Mucosa of rectum (tissue), 2 donors: ENCODE measurements around the gene CCDC194.

Source experiments
- H3K27ac ChIP-seq, 2 donors: one replicate each; pipeline ENCODE4 v1.7.0; 2013; ENCODE audit warnings: inconsistent platforms in 2 of 2, low read depth in 2 of 2, low read length in 2 of 2
- H3K27me3 ChIP-seq, 2 donors: one replicate each; pipeline ENCODE4 v1.7.0; 2013; ENCODE audit warnings: low read length in 2 of 2; ENCODE audit not compliant: control insufficient read depth in 2 of 2, insufficient read depth in 2 of 2
- H3K36me3 ChIP-seq, 2 donors: one replicate each; pipeline ENCODE4 v1.7.0; 2013; ENCODE audit warnings: low read length in 2 of 2; ENCODE audit not compliant: control insufficient read depth in 2 of 2, insufficient read depth in 2 of 2
- H3K4me1 ChIP-seq, 2 donors: one replicate each; pipeline ENCODE4 v1.7.0; 2013; ENCODE audit warnings: low read length in 2 of 2, mild to moderate bottlenecking in 1 of 2; ENCODE audit not compliant: control insufficient read depth in 2 of 2, insufficient read depth in 2 of 2
- H3K4me3 ChIP-seq, 2 donors: one replicate each; pipeline ENCODE4 v1.7.0; 2013; ENCODE audit warnings: low read length in 2 of 2
- H3K9ac ChIP-seq, 2 donors: one replicate each; pipeline ENCODE4 v1.7.0; 2013; ENCODE audit warnings: low read length in 2 of 2, low read depth in 1 of 2, mild to moderate bottlenecking in 1 of 2
- H3K9me3 ChIP-seq, 2 donors: one replicate each; pipeline ENCODE4 v1.7.0; 2013; ENCODE audit warnings: low read length in 2 of 2; ENCODE audit not compliant: control insufficient read depth in 2 of 2
- donor health status: healthy.
- donor health status: Normal muscosa, but diverticular disease.

The CCDC194 gene

GRCh38 chr19:17391371-17392151, 2.4 kb downstream of the CCDC194 start:
- peak overlapping the region in 1 of 2 donors; percentile 49 for H3K9ac ChIP-seq
- H3K36me3 ChIP-seq: no peaks in the 10 kb centered on the region
- peak overlapping the region; percentile 21 to 78 for H3K4me3 ChIP-seq
- peaks cover 11 to 13% of the 10 kb centered on the region in 2 donors for H3K4me1 ChIP-seq
- peaks cover 7 to 9% of the 10 kb centered on the region in 2 donors for H3K27me3 ChIP-seq
- peak overlapping the region in 1 of 2 donors; percentile 43 for H3K27ac ChIP-seq
- H3K9me3 ChIP-seq: no peaks in the 10 kb centered on the region

DNA sequence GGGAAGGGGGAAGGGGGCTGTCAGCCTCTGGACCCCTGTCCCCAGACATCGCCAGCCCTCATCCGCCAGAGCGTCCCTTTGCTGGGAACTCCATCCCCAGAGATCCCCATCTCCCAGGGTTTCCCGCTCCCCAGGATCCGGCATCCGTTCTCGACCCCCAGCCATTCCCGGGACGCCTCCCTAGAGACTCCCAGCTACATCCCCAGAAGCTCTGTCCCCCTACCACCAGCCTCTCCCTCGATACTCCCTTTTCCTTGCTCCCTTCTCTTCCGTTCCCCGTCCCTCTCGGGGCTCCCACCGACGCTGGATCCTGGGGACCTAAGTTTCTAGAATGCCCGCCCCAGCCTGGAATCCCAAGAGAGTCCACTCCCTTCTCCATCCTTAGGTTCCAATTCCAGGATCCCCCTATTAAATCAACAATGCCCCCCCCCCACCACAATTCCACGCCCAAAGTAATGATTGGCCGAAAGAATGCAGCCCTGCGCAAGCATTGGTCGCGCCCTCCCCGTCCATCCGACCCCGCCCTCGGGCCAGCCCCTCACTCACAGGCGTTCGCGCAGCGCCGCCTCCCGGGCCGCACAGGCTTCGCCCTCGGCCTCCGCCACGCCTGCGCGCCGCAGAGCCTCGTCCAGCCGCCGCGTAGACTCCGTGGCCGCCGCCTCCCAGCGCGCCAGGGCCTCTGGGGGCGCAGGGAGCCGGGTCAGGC, 3.2 kb downstream of the CCDC194 start:
- Histone ChIP-seq H3K27me3 (peaks cover 7 to 9% of the 10 kb centered on the region in 2 donors), H3K27ac (no peak overlapping the region), H3K4me1 (peaks cover 11 to 14% of the 10 kb centered on the region in 2 donors), H3K9ac (peak overlapping the region; percentile 49 to 57), H3K9me3 (no peaks in the 10 kb centered on the region), H3K4me3 (peak overlapping the region; percentile 56 to 78), H3K36me3 (no peaks in the 10 kb centered on the region)

GRCh38 chr19:17389957-17390664, 3.9 kb downstream of the CCDC194 start:
- Histone ChIP-seq H3K9me3 (no peaks in the 10 kb centered on the region), H3K27me3 (peaks cover 7 to 9% of the 10 kb centered on the region in 2 donors), H3K4me3 (peak overlapping the region; percentile 56 to 73), H3K36me3 (no peaks in the 10 kb centered on the region), H3K4me1 (peaks cover 11 to 16% of the 10 kb centered on the region in 2 donors), H3K27ac (no peak overlapping the region), H3K9ac (peak overlapping the region; percentile 49 to 57)

DNA sequence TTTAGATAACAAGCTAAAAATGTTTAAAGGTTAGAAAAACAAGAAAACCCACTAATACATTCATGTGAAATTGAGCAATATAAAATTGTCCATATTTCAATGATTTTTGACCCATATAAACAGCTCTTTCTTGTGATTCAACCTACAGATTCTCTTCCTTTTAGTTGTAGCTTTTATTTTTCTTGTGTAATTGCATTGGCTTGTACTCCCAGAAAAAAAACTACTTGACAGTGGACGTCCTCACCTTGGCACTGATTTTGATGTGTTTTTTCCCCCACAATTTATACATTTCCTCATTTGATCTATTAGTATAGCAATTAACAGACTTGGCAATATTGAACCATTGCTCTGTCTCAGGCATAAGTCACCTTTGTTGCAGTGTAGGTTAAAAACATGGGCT, 4.7 kb downstream of the CCDC194 start:
- H3K9me3 ChIP-seq: no peaks in the 10 kb centered on the region
- no peak overlapping the region for H3K27ac ChIP-seq
- H3K27me3 ChIP-seq: peaks cover 7 to 9% of the 10 kb centered on the region in 2 donors
- H3K9ac ChIP-seq: no peak overlapping the region
- H3K4me3 ChIP-seq: no peak overlapping the region
- no peaks in the 10 kb centered on the region for H3K36me3 ChIP-seq
- H3K4me1 ChIP-seq: peaks cover 11 to 16% of the 10 kb centered on the region in 2 donors

DNA sequence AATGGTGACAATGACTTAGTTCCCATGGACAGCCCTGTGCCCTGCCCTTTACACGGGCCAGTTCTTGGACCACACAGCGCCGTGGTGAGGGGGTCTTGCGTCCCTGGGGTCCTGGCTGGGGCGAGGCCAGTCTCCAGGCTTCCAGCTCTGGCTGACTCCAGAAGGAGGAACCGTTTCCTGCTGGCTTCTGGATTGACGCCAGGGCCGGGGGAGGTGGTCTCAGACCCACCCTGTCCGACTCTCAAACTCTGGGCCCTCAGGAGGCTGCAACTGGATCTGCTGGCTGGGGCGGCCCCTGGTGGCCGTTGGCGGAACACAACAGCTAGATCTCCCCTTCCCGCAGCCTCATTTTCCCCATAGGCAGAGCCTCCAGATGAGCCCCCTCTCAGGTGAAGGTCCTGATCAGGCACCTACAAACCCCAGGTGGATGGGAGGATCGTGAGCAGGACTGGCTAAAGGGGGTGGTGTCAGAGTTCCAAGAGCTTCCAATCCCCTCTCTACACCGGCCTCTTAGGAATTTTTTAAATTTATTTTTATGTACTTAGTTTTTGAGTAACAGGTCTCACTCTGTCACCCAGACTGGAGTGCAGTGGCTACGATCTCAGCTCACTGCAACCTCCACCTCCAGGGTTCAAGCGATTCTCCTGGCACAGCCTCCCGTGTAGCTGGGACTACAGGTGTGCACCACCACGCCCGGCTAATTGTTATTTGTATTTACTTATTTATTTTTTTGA, 8.0 kb downstream of the CCDC194 start:
- Histone ChIP-seq H3K27ac (no peak overlapping the region), H3K36me3 (no peaks in the 10 kb centered on the region), H3K27me3 (peaks cover 0 to 3% of the 10 kb centered on the region in 2 donors), H3K9ac (no peak overlapping the region), H3K9me3 (no peaks in the 10 kb centered on the region), H3K4me1 (peaks cover 4 to 9% of the 10 kb centered on the region in 2 donors), H3K4me3 (no peak overlapping the region)

DNA sequence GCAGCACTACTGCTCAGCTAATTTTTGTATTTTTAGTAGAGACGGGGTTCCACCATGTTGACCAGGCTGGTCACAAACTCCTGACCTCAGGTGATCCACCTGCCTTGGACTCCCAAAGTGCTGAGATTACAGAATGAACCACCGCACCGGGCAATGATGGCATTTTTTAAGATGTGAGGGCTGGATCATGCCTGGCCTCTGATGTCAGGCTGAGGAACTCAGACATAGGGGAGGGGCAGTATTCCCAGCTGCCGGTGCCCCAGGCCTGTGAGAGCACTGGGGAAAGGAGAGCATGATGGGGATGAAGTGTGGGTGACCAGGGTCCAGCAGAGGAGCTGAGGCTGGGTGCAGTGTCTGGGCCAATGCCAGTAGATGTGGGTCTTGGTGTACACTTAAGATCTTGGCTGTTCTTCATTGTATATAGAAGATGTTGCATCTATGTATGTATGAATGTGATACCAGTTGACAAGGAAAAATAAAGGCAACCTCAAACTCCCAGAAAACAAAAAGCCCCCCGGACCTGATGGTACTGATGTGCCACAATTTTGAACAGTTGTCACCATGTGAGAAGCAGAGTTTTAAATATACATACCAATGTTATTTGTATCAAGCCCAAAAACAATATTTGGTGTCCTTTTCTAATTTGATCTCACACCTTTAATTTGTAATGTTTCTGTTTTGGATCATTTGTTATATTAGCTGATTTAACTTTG, 13.4 kb downstream of the CCDC194 start:
- Histone ChIP-seq H3K4me1 (no peaks in the 10 kb centered on the region), H3K4me3 (no peak overlapping the region), H3K9me3 (no peaks in the 10 kb centered on the region), H3K9ac (no peak overlapping the region), H3K36me3 (no peaks in the 10 kb centered on the region), H3K27me3 (no peaks in the 10 kb centered on the region), H3K27ac (no peak overlapping the region)

DNA sequence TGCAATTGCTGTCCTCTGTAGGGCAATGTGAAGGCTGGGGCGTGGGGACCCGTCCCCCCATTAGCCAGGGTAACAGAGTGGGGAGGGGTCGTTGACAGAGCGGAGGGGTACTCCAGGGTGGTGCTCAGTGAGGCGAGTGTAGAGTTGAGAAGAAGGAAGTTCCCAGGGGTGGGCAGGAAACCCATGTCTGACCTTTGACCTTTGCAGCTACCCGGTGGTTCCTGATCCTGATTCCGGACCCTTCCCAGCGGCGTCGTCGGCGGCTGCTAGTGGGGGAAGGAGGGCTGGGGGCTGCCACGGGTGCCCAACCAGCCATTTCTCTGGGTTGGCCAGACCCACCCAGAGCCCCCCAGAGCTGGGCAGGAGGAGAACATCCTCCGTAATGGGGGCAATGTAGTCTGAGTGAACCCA, 14.8 kb downstream of the CCDC194 start:
- Histone ChIP-seq H3K4me3 (no peak overlapping the region), H3K9ac (no peak overlapping the region), H3K27me3 (no peaks in the 10 kb centered on the region), H3K4me1 (no peaks in the 10 kb centered on the region), H3K36me3 (no peaks in the 10 kb centered on the region), H3K27ac (no peak overlapping the region), H3K9me3 (no peaks in the 10 kb centered on the region)

- Histone ChIP-seq H3K4me3 (no peak overlapping the region), H3K4me1 (no peaks in the 10 kb centered on the region), H3K9ac (no peak overlapping the region), H3K36me3 (no peaks in the 10 kb centered on the region), H3K27ac (no peak overlapping the region), H3K27me3 (no peaks in the 10 kb centered on the region), H3K9me3 (no peaks in the 10 kb centered on the region)
Observed at GRCh38 chr19:17378271-17378670, 15.7 kb downstream of the CCDC194 start.

DNA sequence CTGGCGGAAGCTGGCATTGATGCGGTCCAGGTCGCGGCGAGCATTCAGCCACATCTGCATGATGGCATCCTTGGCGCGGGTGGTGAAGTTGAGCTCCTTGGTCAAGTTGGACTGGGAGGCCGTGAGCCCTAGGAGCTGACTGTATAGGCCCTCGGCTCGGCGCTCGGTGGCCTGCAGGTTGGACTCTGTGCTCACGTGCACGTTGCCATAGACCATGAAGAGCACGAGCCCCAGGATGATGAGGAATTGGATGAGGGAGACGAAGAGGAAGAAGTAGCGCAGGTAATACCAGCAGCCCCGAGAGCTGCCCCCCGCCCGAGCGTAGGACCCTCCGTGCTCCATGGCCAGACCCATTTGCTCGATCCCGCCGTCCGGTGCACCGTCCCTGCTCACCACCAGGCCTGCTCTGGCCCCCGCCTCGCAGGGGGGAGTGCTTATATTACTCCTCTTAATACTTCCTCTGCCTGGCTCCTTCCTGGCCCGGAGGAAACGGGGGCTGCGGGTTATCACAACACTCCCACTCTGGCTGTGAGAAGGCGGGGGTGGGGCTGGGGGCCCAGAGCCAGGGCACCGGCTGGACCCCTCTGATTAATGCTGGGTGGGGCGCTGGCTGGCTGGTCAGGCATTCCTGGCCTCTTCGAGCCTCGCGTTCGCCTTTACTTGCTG, 16.9 kb downstream of the CCDC194 start, which contains the start of gene PLVAP:
TSS of gene PLVAP (minus strand) at position 408 of the 666 bp plus-strand sequence. CDS start at position 354, 54 bp downstream.
- no peaks in the 10 kb centered on the region for H3K9me3 ChIP-seq
- H3K4me3 ChIP-seq: no peak within 1 kb of the TSS
- H3K9ac ChIP-seq: no peak within 1 kb of the TSS
- H3K4me1 ChIP-seq: no peaks in the 10 kb centered on the region
- H3K36me3 ChIP-seq: no peaks in the 10 kb centered on the region
- no peaks in the 10 kb centered on the region for H3K27me3 ChIP-seq
- H3K27ac ChIP-seq: no peak within 1 kb of the TSS
